SU-DHL-6 (cell line): ENCODE data around the gene ANKRD39.

Experiments
- H2AFZ ChIP-seq: fragments of 200-600 bp; sonication (generic); 2 replicates; pipeline ENCODE4 v1.6.1; 2014; ENCODE audit warnings: low read depth, mild to moderate bottlenecking, moderate library complexity, mixed read lengths, antibody characterized with exemption, low read length; ENCODE audit not compliant: severe bottlenecking
- H3F3A ChIP-seq: fragments of 200-600 bp; shearing (Covaris generic); 2 replicates; pipeline ENCODE4 v1.6.0; 2016; ENCODE audit warnings: antibody characterized with exemption, mild to moderate bottlenecking; ENCODE audit not compliant: insufficient read depth
- H3K27ac ChIP-seq: fragments of 200-600 bp; sonication (generic); 2 replicates; pipeline ENCODE4 v1.5.1; 2016; ENCODE audit warnings: low read depth, mild to moderate bottlenecking, low read length, moderate library complexity, mixed read lengths
- H3K27me3 ChIP-seq: fragments of 200-600 bp; sonication (generic), shearing (Covaris generic); 2 replicates; pipeline ENCODE4 v1.6.0; 2014; ENCODE audit warnings: mild to moderate bottlenecking, low read length
- H3K36me3 ChIP-seq: fragments of 200-600 bp; sonication (generic); 2 replicates; pipeline ENCODE4 v1.6.1; 2014; ENCODE audit warnings: mild to moderate bottlenecking, low read length, mixed read lengths
- H3K4me2 ChIP-seq: fragments of 300-600, 200-600 bp; shearing (Covaris generic), sonication (generic); 2 replicates; pipeline ENCODE4 v1.6.0; 2014; ENCODE audit warnings: low read length, low read depth, mild to moderate bottlenecking; ENCODE audit not compliant: poor library complexity, severe bottlenecking
- H3K4me3 ChIP-seq: fragments of 200-600 bp; sonication (generic); 2 replicates; pipeline ENCODE4 v1.5.1; 2014; ENCODE audit warnings: antibody characterized with exemption, low read length, mild to moderate bottlenecking, mixed read lengths; ENCODE audit not compliant: insufficient read depth, poor library complexity, severe bottlenecking
- H3K79me2 ChIP-seq: fragments of 200-600 bp; sonication (generic); 2 replicates; pipeline ENCODE4 v1.6.1; 2014; ENCODE audit warnings: mild to moderate bottlenecking, low read length, moderate library complexity; ENCODE audit not compliant: insufficient read depth
- H3K9ac ChIP-seq: fragments of 200-600 bp; sonication (generic); 2 replicates; pipeline ENCODE4 v1.7.0; 2014; ENCODE audit warnings: mild to moderate bottlenecking, low read length
- H3K9me2 ChIP-seq: fragments of 200-600 bp; sonication (generic); replicated peaks from 2 replicates; pipeline ENCODE4 v1.6.1; 2014; ENCODE audit warnings: low read length; ENCODE audit not compliant: insufficient read depth
- H3K9me3 ChIP-seq: fragments of 200-600 bp; sonication (generic); 2 replicates; pipeline ENCODE4 v1.6.1; 2014; ENCODE audit warnings: low read length, mixed read lengths; ENCODE audit not compliant: insufficient read depth
- H4K20me1 ChIP-seq: fragments of 200-600 bp; sonication (generic); 2 replicates; pipeline ENCODE4 v1.6.1; 2014; ENCODE audit warnings: low read depth, mild to moderate bottlenecking, antibody characterized with exemption, low read length, moderate library complexity, mixed read lengths
- CTCF ChIP-seq: fragments of 200-600 bp; sonication (generic); IDR thresholded peaks from one replicate; pipeline ENCODE4 v1.5.1; 2017; ENCODE audit warnings: antibody characterized with exemption, mild to moderate bottlenecking, low read length, moderate library complexity; ENCODE audit not compliant: insufficient read depth, poor library complexity, severe bottlenecking
- EZH2phosphoT487 ChIP-seq: fragments of 200-600 bp; sonication (generic), shearing (Covaris generic); conservative IDR thresholded peaks from 2 replicates; pipeline ENCODE4 v1.6.1; 2018; ENCODE audit warnings: mild to moderate bottlenecking, antibody characterized with exemption, low read length, moderate library complexity, mixed read lengths

ANKRD39 gene

GRCh38 chr2:96828436-96828835 is 29.4 kb downstream of the ANKRD39 start:
- no peaks in the 10 kb centered on the region for H3K9me3 ChIP-seq
- no peaks in the 10 kb centered on the region for H3K27me3 ChIP-seq
- no peak overlapping the region for H3K27ac ChIP-seq
- no peak for TF ChIP-seq EZH2phosphoT487
- no peak for TF ChIP-seq CTCF
- H3F3A ChIP-seq = no peaks in the 10 kb centered on the region
- 0 out of 2 replicates have a peak, but pooled peaks cover 5% of the 10 kb centered on the region for H3K79me2 ChIP-seq
- H4K20me1 ChIP-seq = no peaks in the 10 kb centered on the region
- no peaks in the 10 kb centered on the region for H3K9me2 ChIP-seq
- no peak overlapping the region for H2AFZ ChIP-seq
- H3K36me3 ChIP-seq = 0 out of 2 replicates have a peak, but pooled peaks cover 3% of the 10 kb centered on the region
- no peak overlapping the region for H3K4me3 ChIP-seq
- no peak overlapping the region for H3K9ac ChIP-seq
- no peak overlapping the region for H3K4me2 ChIP-seq

DNA sequence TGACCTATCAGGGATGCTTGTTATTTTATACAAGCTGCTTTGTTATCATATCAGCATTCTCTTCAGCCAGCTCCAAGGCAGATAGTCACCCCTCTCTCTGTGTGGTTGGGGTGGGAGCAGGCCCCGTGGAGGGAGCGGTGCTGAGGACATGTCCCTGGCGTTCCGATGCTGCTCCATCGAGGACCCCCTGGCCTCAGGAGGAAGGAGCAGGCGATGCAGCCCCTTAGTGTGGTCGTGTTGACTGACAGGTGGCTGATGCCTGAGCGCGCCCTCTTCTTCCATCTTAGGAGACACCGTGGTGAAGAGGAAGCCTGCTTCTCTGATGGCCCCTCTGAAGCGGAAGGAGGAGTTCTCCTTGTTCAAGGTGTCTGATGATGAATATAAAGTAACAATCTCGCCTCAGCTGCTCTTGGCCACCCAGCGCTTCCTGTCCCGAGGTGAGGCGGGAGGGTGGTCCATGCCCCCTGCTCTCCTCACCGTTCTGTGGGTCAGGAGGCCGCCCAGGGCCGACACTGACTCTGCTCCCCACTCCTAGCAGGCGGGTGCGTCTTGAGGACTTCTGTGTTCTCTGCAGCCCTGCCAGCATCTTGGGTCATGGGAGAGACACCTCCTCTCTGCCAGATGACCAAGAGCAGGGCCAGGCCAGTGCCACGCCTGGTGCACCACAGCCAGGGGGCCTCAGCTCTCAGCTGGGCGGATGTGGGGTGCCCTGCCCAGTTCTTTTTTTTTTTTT is 31.1 kb downstream of the ANKRD39 start:
- H3K9ac ChIP-seq = no peak overlapping the region
- H3K36me3 ChIP-seq = no peaks in the 10 kb centered on the region
- TF ChIP-seq EZH2phosphoT487 (no peak), CTCF (no peak)
- H3K4me3 ChIP-seq = no peak overlapping the region
- H4K20me1 ChIP-seq = no peaks in the 10 kb centered on the region
- no peak overlapping the region for H3K4me2 ChIP-seq
- no peaks in the 10 kb centered on the region for H3K27me3 ChIP-seq
- no peak overlapping the region for H2AFZ ChIP-seq
- H3F3A ChIP-seq = no peaks in the 10 kb centered on the region
- no peaks in the 10 kb centered on the region for H3K9me2 ChIP-seq
- H3K79me2 ChIP-seq = peaks cover 13% of the 10 kb centered on the region; the same call in 1 of the 2 replicates
- H3K9me3 ChIP-seq = no peaks in the 10 kb centered on the region
- no peak overlapping the region for H3K27ac ChIP-seq

DNA sequence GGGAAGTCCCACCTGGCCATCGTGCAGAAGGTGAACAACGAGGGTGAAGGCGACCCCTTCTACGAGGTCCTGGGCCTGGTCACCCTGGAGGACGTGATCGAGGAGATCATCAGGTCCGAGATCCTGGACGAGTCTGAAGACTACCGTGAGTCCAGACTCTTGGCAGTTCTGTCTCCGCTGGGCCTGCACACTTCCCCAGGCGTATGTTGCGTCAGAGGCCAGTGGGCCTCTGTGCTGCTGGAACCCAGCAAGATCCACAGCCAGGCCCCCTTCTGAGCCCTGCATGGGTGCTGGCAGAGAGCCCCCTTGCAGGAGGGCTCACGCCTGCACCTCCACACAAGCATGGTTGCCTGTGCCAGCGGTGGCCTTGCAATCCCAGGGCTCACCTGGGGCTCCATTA is 32.8 kb downstream of the ANKRD39 start:
- Histone ChIP-seq H3K9me2 (no peaks in the 10 kb centered on the region), H3F3A (no peaks in the 10 kb centered on the region), H4K20me1 (no peaks in the 10 kb centered on the region), H3K79me2 (peaks cover 29% of the 10 kb centered on the region), H3K27me3 (no peaks in the 10 kb centered on the region), H2AFZ (no peak overlapping the region), H3K4me3 (no peak overlapping the region), H3K9me3 (no peaks in the 10 kb centered on the region), H3K9ac (no peak overlapping the region), H3K36me3 (no peaks in the 10 kb centered on the region), H3K4me2 (no peak overlapping the region), H3K27ac (no peak overlapping the region)
- no peak for TF ChIP-seq EZH2phosphoT487

- no peaks in the 10 kb centered on the region for H3F3A ChIP-seq
- H3K4me3 ChIP-seq = no peak overlapping the region
- TF ChIP-seq EZH2phosphoT487 = no peak
- H3K36me3 ChIP-seq = no peaks in the 10 kb centered on the region
- H3K79me2 ChIP-seq = peaks cover 34% of the 10 kb centered on the region
- no peaks in the 10 kb centered on the region for H3K9me2 ChIP-seq
- H4K20me1 ChIP-seq = no peaks in the 10 kb centered on the region
- H3K27me3 ChIP-seq = no peaks in the 10 kb centered on the region
- H3K9ac ChIP-seq = no peak overlapping the region
- no peak overlapping the region for H2AFZ ChIP-seq
- H3K4me2 ChIP-seq = no peak overlapping the region
- H3K9me3 ChIP-seq = no peaks in the 10 kb centered on the region
- no peak overlapping the region for H3K27ac ChIP-seq
Observed at GRCh38 chr2:96824079-96824870, 33.5 kb downstream of the ANKRD39 start.
